ENCODE data around the gene SORCS3. TPM values are rescaled to one million over a fixed set of nuclear protein-coding genes. Genes with fewer than 3 reads are reported as not detected.

Gene SORCS3
- total RNA-seq, 1 donor from 2014 or later: 0.25 TPM

- H3K27me3 ChIP-seq: no peaks in the 10 kb centered on the region
- H3K4me1 ChIP-seq: no peaks in the 10 kb centered on the region
- no peaks in the 10 kb centered on the region for H3K36me3 ChIP-seq
- H3K9me3 ChIP-seq: no peaks in the 10 kb centered on the region
- DNase-seq (ENCODE audit: extremely low spot score in 2 of 2): no peak
- TF ChIP-seq POLR2A (IDR thresholded peaks at IDR 0.05): no peak
- no peak for TF ChIP-seq POLR2AphosphoS5 (IDR thresholded peaks at IDR 0.05; ENCODE audit: insufficient read depth in 1 of 2, low read depth in 1 of 2)
- TF ChIP-seq, protein P1, sequence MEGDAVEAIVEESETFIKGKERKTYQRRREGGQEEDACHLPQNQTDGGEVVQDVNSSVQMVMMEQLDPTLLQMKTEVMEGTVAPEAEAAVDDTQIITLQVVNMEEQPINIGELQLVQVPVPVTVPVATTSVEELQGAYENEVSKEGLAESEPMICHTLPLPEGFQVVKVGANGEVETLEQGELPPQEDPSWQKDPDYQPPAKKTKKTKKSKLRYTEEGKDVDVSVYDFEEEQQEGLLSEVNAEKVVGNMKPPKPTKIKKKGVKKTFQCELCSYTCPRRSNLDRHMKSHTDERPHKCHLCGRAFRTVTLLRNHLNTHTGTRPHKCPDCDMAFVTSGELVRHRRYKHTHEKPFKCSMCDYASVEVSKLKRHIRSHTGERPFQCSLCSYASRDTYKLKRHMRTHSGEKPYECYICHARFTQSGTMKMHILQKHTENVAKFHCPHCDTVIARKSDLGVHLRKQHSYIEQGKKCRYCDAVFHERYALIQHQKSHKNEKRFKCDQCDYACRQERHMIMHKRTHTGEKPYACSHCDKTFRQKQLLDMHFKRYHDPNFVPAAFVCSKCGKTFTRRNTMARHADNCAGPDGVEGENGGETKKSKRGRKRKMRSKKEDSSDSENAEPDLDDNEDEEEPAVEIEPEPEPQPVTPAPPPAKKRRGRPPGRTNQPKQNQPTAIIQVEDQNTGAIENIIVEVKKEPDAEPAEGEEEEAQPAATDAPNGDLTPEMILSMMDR (IDR thresholded peaks at IDR 0.05): no peak
- intact Hi-C loops (cut with DNase I): no loop called here
- H3K4me3 ChIP-seq: no peak overlapping the region
- no peak overlapping the region for H3K27ac ChIP-seq
Measured at GRCh38 chr10:104688251-104689042, 47.4 kb downstream of the SORCS3 start.

- TF ChIP-seq POLR2A (IDR thresholded peaks at IDR 0.05) (no peak), POLR2AphosphoS5 (IDR thresholded peaks at IDR 0.05; ENCODE audit: insufficient read depth in 1 of 2, low read depth in 1 of 2) (no peak)
- TF ChIP-seq, protein P1 (IDR thresholded peaks at IDR 0.05): no peak
- no peak for DNase-seq (ENCODE audit: extremely low spot score in 2 of 2)
- Histone ChIP-seq H3K4me1 (no peaks in the 10 kb centered on the region), H3K27me3 (no peaks in the 10 kb centered on the region), H3K27ac (no peak overlapping the region), H3K36me3 (no peaks in the 10 kb centered on the region), H3K4me3 (no peak overlapping the region), H3K9me3 (no peaks in the 10 kb centered on the region)
- intact Hi-C loops (cut with DNase I): no loop called here
Measured at GRCh38 chr10:104689105-104689504, 48.0 kb downstream of the SORCS3 start.

DNA sequence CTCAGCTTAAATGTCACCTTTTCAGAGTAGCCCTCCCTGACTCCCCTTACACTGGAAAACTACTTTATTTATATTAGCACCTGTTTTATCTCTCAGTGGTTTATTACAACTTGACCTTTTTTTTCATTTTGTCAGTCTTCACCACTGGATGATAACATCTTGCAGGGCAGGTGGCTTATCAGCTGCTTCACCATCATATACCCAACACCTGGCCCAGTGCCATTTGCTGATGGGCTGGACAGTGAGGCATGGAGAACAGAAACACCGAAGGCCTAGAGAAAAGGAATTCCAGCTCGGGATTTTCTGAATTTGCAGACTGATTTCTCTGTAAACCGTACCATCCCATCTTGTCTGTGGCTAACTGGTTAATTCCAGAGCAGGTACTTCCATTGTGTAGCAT is 48.5 kb downstream of the SORCS3 start:
- no peaks in the 10 kb centered on the region for H3K27me3 ChIP-seq
- intact Hi-C loops (cut with DNase I): no loop called here
- H3K4me1 ChIP-seq: no peaks in the 10 kb centered on the region
- no peaks in the 10 kb centered on the region for H3K9me3 ChIP-seq
- no peak overlapping the region for H3K4me3 ChIP-seq
- no peak overlapping the region for H3K27ac ChIP-seq
- TF ChIP-seq POLR2AphosphoS5 (IDR thresholded peaks at IDR 0.05; ENCODE audit: insufficient read depth in 1 of 2, low read depth in 1 of 2): no peak
- TF ChIP-seq, protein P1 (IDR thresholded peaks at IDR 0.05): no peak
- TF ChIP-seq POLR2A (IDR thresholded peaks at IDR 0.05): no peak
- no peaks in the 10 kb centered on the region for H3K36me3 ChIP-seq
- no peak for DNase-seq (ENCODE audit: extremely low spot score in 2 of 2)

GRCh38 chr10:104690101-104690500 is 49.0 kb downstream of the SORCS3 start:
- no peak overlapping the region for H3K4me3 ChIP-seq
- TF ChIP-seq POLR2AphosphoS5 (IDR thresholded peaks at IDR 0.05; ENCODE audit: insufficient read depth in 1 of 2, low read depth in 1 of 2) (no peak), POLR2A (IDR thresholded peaks at IDR 0.05) (no peak)
- TF ChIP-seq, protein P1 (IDR thresholded peaks at IDR 0.05): no peak
- H3K27ac ChIP-seq: no peak overlapping the region
- no peak for DNase-seq (ENCODE audit: extremely low spot score in 2 of 2)
- H3K4me1 ChIP-seq: no peaks in the 10 kb centered on the region
- intact Hi-C loops (cut with DNase I): no loop called here
- H3K27me3 ChIP-seq: no peaks in the 10 kb centered on the region
- H3K9me3 ChIP-seq: no peaks in the 10 kb centered on the region
- H3K36me3 ChIP-seq: no peaks in the 10 kb centered on the region

DNA sequence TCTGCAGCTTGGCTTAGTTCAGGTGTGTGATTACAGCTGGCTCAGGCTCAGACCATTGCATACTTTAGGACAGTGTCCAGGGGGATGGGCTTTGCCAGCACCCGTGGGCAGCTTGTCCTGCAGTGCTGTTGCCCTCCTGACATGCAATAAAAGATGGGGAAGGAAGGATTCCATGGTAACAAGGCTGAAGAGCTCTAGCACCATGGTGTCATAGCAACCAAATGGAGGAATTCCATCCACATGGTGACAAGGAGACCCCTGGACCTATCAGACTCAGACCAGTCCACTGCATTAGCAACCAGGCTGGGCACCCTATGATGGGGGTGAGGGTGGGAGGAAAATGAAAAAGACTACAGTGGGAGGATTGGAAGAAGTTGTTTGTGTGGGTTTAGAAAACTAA is 49.9 kb downstream of the SORCS3 start:
- no peaks in the 10 kb centered on the region for H3K27me3 ChIP-seq
- DNase-seq (ENCODE audit: extremely low spot score in 2 of 2): no peak
- TF ChIP-seq, protein P1 (IDR thresholded peaks at IDR 0.05): no peak
- TF ChIP-seq POLR2A (IDR thresholded peaks at IDR 0.05): no peak
- no peak for TF ChIP-seq POLR2AphosphoS5 (IDR thresholded peaks at IDR 0.05; ENCODE audit: insufficient read depth in 1 of 2, low read depth in 1 of 2)
- no peak overlapping the region for H3K4me3 ChIP-seq
- H3K9me3 ChIP-seq: no peaks in the 10 kb centered on the region
- intact Hi-C loops (cut with DNase I): no loop called here
- H3K27ac ChIP-seq: no peak overlapping the region
- H3K36me3 ChIP-seq: no peaks in the 10 kb centered on the region
- no peaks in the 10 kb centered on the region for H3K4me1 ChIP-seq
